Endothelial cell of hepatic sinusoid (primary cell): Measurements from ENCODE around the gene ZBTB1.
"Not testable (repeated sequence)": the region's sequence is repeated elsewhere in the genome, so short reads cannot be mapped to it uniquely, and the experiment has no call there.

ENCODE experiments used
- in situ Hi-C: cut with HindIII; loops from 2 replicates; pipeline ENCODE4 v1.10.0; 2017; ENCODE audit warnings: low sequenced_read_pairs

ZBTB1 gene

DNA sequence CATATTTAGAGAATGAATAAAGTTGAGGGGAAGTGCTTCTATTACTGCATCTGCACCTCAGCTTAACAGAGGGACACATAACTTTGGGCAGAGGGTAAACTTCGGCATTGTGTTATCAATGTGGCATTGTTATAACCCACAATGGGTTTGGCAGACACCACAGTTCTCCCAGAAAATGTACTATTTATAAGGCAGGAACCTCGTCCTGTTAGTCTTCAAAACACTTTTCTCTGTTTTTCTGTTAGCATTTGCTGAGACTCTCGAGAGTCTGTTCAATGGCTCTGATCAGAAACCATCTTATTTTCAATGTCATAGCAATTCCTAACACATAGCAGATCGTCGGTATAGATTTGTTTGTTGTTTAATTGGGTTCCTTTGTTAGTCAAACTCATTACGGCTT, 59.1 kb downstream of the ZBTB1 start:
- in situ Hi-C loops = no loop called here

DNA sequence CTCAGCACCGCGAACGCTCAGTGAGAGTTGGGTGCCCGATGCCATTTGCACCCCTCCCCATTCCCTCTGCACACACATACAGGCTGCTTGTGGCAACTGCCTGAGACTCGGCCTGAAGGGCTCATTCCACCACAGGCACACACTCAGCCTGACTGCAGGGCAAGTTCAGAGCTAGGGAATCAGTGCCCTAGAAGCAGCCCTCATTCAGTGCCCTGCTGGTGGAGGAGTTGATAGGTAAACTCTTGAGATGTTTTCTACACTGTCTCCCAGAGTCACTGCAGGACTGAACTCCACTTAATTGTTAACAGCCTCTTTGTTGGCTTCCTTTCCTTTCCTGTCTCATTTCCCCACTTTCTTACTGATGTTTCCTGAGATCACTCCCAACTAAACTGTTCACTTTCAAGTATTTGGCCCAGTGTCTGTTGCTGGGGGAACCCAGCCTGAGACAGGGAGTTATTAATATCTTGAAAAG, 62.1 kb downstream of the ZBTB1 start:
- in situ Hi-C loops = no loop called here

DNA sequence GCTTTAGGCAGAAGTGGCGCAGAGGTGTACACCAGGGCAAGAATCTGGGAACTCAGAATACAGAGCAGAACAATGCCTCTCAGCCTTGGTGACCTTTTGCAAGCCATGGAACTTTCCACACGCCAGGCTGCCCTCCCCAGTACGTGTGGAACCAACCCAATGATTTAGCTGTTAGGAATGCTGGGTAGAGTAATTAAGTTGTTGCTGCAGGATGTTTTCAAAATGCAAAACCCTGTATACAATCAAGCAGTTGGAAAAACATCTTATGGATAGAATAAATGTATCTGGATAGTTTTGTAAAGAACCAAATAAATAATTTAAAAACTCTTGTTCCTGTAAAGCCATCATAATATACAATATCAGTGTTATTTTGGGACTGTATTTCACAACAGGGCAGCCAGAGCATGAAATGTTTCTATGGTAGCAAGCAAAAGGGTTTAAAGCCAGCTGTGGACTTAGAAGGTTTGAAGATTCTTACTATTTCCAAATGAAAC, 64.6 kb downstream of the ZBTB1 start:
- in situ Hi-C loops = no loop called here

DNA sequence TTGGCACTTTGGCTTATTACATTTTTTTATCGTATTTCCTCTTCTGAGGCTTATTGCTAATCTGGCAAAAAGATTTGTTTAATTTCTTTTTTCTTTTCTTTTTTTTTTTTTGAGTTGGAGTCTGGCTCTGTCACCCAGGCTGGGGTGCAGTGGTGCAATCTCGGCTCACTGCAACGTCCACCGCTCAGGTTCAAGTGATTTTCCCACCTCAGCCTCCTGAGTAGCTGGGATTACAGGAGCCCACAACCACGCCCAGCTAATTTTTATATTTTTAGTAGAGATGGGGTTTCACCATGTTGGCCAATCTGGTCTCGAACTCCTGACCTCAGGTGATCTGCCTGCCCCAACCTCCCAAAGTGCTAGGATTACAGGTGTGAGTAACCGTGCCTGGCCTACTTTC, 65.1 kb downstream of the ZBTB1 start:
- in situ Hi-C loops = not testable (repeated sequence)

DNA sequence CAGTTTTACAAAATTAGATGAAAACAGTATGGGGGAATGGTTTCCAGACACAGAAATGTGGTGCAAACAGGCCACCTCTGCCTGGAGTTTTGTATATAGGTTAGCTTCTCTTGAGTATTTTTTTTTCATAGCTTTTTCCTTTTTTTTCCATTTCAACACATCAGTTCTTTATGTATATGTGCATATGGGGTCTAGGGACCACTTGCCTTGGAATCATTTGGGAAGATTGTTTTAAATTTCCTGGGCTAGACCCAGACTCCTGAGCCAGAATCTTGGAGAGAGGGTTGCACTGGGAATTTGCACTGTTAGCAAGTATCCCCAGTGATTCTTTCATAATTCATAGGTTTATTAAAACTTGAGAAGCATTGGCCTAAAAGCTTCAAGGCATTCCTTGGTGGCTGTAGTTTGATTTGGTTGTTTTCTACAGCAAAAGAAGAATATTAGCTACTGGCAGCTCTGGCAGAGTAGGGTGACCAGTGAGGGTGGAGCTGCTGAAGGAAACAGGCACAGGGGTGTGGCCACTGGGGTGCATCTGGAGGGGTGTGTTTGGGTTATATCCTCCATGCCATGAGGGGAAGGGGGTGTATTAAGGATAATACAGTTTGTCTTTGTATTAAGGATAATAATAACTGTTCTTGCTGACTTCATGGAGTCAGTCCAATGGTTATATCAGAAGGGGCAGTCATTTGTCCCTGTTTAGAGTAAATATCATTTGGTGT, 68.0 kb downstream of the ZBTB1 start:
- in situ Hi-C loops = no loop called here

DNA sequence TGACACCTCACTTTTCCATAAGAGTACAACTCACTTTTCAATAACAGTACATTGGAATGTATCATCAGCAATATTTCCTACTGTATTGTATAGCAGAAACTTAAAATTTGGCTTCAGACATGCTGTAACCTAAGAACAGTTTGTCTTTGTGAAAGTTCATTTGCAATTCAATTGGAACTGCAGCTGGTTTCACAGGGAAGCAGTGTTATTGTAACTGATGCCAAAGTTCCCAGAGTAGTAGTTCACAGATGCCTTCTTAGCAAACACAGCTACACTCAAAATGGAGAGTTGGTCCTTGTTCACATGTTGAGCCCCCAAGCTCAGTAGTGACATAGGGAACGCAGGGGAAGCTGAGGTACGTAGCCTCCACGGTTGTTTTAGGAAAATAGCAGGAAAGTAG, 68.5 kb downstream of the ZBTB1 start:
- in situ Hi-C loops = no loop called here
